K562 (cell line): ENCODE data around the gene INHBC. TPM values are rescaled to one million over a fixed set of nuclear protein-coding genes. Genes with fewer than 3 reads are reported as not detected.
A peak's percentile ranks its signal among the peaks of the same experiment; 100 is the strongest.

Experiments used
- ATAC-seq: fragments of 200-7000 bp; cut with Tn5 transposase; 3 replicates; pipeline ENCODE4 v1.9.1; 2020; ENCODE audit warnings: moderate library complexity
- BruUV-seq: library from RNA; stranded (reverse); fragments of 400-500 nt; replicated peaks from 2 replicates; lab custom pipeline; 2021; lab: Mats Ljungman, UMichigan
- CTCF ChIA-PET: fragments of 300-600 bp; formaldehyde crosslinking; extraction: SDS; loops from one replicate; lab custom pipeline; 2021; ENCODE audit warnings: low intra/inter-chr PET ratio; lab: Yijun Ruan, JAX
- POLR2A ChIA-PET: fragments of 300-600, 350-650 bp; sonication (Branson Sonifier 250); formaldehyde crosslinking; extraction: SDS; loops from one replicate; lab custom pipeline; 2021; ENCODE audit warnings: antibody characterized with exemption, inconsistent platforms; lab: Yijun Ruan, JAX
- DNase-seq, 4 experiments: peaks; one replicate each; pipeline versions ENCODE4 v3.0.0 to v3.0.0-alpha.2; 2011 to 2018; ENCODE audit warnings: low spot score in 3 of 4, mixed read lengths in 3 of 4; ENCODE audit errors: extremely low read depth in 1 of 4
- FAIRE-seq: peaks from 2 replicates; lab custom pipeline; 2011; peaks lifted over from hg19 to GRCh38; lab: Jason Lieb, UNC
- H2AFZ ChIP-seq: 2 replicates; pipeline ENCODE4 v1.6.0; 2011; ENCODE audit warnings: low read depth, low read length, control low read depth, inconsistent platforms
- H3K27ac ChIP-seq: fragments of 200-600 bp; 3 replicates; pipeline ENCODE4 v1.8.0; 2011; ENCODE audit warnings: low read depth, mild to moderate bottlenecking, control low read depth, inconsistent platforms, low read length, moderate library complexity, mixed read lengths; ENCODE audit errors: extremely low read depth
- H3K27me3 ChIP-seq, 2 experiments: fragments of 300-600 bp in 1 of 2; 2 replicates in 1 of 2; 3 replicates in 1 of 2; pipeline versions ENCODE4 v1.6.0 to v1.8.0; 2011; ENCODE audit warnings: inconsistent platforms in 2 of 2, low read length in 2 of 2, mild to moderate bottlenecking in 1 of 2, mixed read lengths in 1 of 2, moderate library complexity in 1 of 2; ENCODE audit not compliant: control insufficient read depth in 2 of 2, insufficient read depth in 2 of 2
- H3K36me3 ChIP-seq: fragments of 300-600 bp; 3 replicates; pipeline ENCODE4 v1.8.0; 2011; ENCODE audit warnings: mild to moderate bottlenecking, low read length, inconsistent platforms; ENCODE audit not compliant: control insufficient read depth, insufficient read depth
- H3K4me1 ChIP-seq, 2 experiments: fragments of 200-600 bp in 1 of 2; replicated peaks in 1 of 2; 2 replicates in 1 of 2; 3 replicates in 1 of 2; pipeline versions ENCODE4 v1.5.1 to v1.8.0; 2011; ENCODE audit warnings: inconsistent platforms in 2 of 2, low read length in 2 of 2, mild to moderate bottlenecking in 1 of 2, mixed read lengths in 1 of 2, moderate library complexity in 1 of 2; ENCODE audit not compliant: control insufficient read depth in 2 of 2, insufficient read depth in 2 of 2
- H3K4me2 ChIP-seq: 2 replicates; pipeline ENCODE4 v1.6.1; 2011; ENCODE audit warnings: low read length, control low read depth, inconsistent platforms, mixed read lengths; ENCODE audit not compliant: insufficient read depth
- H3K4me3 ChIP-seq: fragments of 200-600 bp; sonication (generic), shearing (Covaris generic); 2 replicates; pipeline ENCODE4 v1.5.1; 2016; ENCODE audit warnings: control low read depth, inconsistent platforms
- H3K79me2 ChIP-seq: fragments of 200-600 bp; 3 replicates; pipeline ENCODE4 v1.8.0; 2011; ENCODE audit warnings: low read length, inconsistent platforms; ENCODE audit not compliant: control insufficient read depth, insufficient read depth
- H3K9ac ChIP-seq, 2 experiments: 2 replicates each; pipeline versions ENCODE4 v1.6.0 to v1.6.1; 2011; ENCODE audit warnings: low read depth in 2 of 2, low read length in 2 of 2, control low read depth in 1 of 2, inconsistent platforms in 1 of 2, mild to moderate bottlenecking in 1 of 2, mixed read lengths in 1 of 2; ENCODE audit not compliant: insufficient read depth in 1 of 2
- H3K9me1 ChIP-seq: one replicate; pipeline ENCODE4 v1.6.0; 2011; ENCODE audit warnings: inconsistent platforms, mild to moderate bottlenecking, low read length, moderate library complexity; ENCODE audit not compliant: control insufficient read depth, insufficient read depth
- H3K9me3 ChIP-seq: replicated peaks from 2 replicates; pipeline ENCODE4 v1.5.1; 2011; ENCODE audit warnings: low read depth, low read length, inconsistent platforms; ENCODE audit not compliant: control insufficient read depth, insufficient read depth
- H4K20me1 ChIP-seq: replicated peaks from 2 replicates; pipeline ENCODE4 v1.6.1; 2011; ENCODE audit warnings: low read length, inconsistent platforms, mixed read lengths; ENCODE audit not compliant: control insufficient read depth, insufficient read depth
- GTF2A2 ChIP-seq: IDR thresholded peaks from 2 replicates; pipeline ENCODE4 v1.6.1; 2016; ENCODE audit warnings: mild to moderate bottlenecking, missing genetic modification characterization, missing compliant biosample characterization
- JUN ChIP-seq, 2 experiments: sonication (generic) in 1 of 2; formaldehyde crosslinking in 1 of 2; IDR thresholded peaks; 2 replicates each; pipeline versions ENCODE4 v1.6.1 to v1.8.0; 2012 to 2022; ENCODE audit warnings: borderline replicate concordance in 2 of 2, mild to moderate bottlenecking in 2 of 2, improper control_type of control experiment in 1 of 2, low read depth in 1 of 2, low read length in 1 of 2, missing genetic modification reagents in 1 of 2
- KDM5B ChIP-seq: fragments of 200-600 bp; sonication (generic); IDR thresholded peaks from 2 replicates; pipeline ENCODE4 v1.6.1; 2012; ENCODE audit warnings: low read depth, mild to moderate bottlenecking, moderate library complexity, low read length, control low read depth, inconsistent platforms; ENCODE audit not compliant: insufficient replicate concordance
- THRAP3 ChIP-seq: fragments of 450-650 bp; IDR thresholded peaks from 2 replicates; pipeline ENCODE4 v1.6.1; 2016; ENCODE audit warnings: mild to moderate bottlenecking, inconsistent platforms, borderline replicate concordance
- ZC3H11A ChIP-seq: IDR thresholded peaks from 2 replicates; pipeline ENCODE4 v1.6.1; 2012; ENCODE audit warnings: low read depth, low read length, improper control_type of control experiment
- ZKSCAN8 ChIP-seq: fragments of 200-800 bp; sonication (Bioruptor generic); IDR thresholded peaks from 2 replicates; pipeline ENCODE4 v1.6.1; 2016; ENCODE audit warnings: missing genetic modification characterization, missing compliant biosample characterization
- WGBS: fragments of 100-300 bp; shearing (Covaris generic); methylation state at CpG from one replicate; pipeline ENCODE4 v1.1.6; 2016; ENCODE audit warnings: low coverage, mixed read lengths; ENCODE audit not compliant: insufficient coverage; ENCODE audit errors: missing lambda C conversion rate; 5-methylcytosine and 5-hydroxymethylcytosine counted together
- in situ Hi-C: fragments of 300-500 bp; cut with MboI; formaldehyde crosslinking; loops from 4 replicates; pipeline ENCODE4 v1.15.0; 2018; ENCODE audit warnings: inconsistent platforms, mixed read lengths
- intact Hi-C: fragments of 100-400 bp; cut with micrococcal nuclease; formaldehyde crosslinking; loops from 2 replicates; pipeline ENCODE4 v1.14.2; 2022
- polyA plus RNA-seq, 8 experiments: library from polyadenylated mRNA; depleted of rRNA in 4 of 8; stranded (reverse) in 5 of 8; unstranded in 3 of 8; fragments of >200 nt; fragmentation: Nextera tagmentation in 2 of 8; fragmentation: Illumina TruSeq in 1 of 8; extraction: Ambion mirVana in 2 of 8; extraction: Trizol in 1 of 8; gene quantifications; 2 replicates each; pipeline versions ENCODE4 v1.2.1 to v1.2.3, GENCODE V29; 2011 to 2014; ENCODE audit warnings: inconsistent platforms in 1 of 8, missing spikeins in 1 of 8
- total RNA-seq, 7 experiments: library from RNA; depleted of rRNA in 6 of 7; stranded (reverse); fragments of >200 nt in 6 of 7; fragmentation: Illumina TruSeq in 2 of 7; extraction: Trizol in 2 of 7; gene quantifications; 2 replicates each; pipeline versions ENCODE4 v1.2.1 to v1.2.3, GENCODE V29; 2011 to 2021; ENCODE audit warnings: low replicate concordance in 1 of 7
- TF ChIP-seq, protein P1 (sequence below): fragments of 250-450 bp; sonication (Bioruptor Pico); IDR thresholded peaks from 2 replicates; pipeline ENCODE4 v1.5.0; 2020; ENCODE audit warnings: mild to moderate bottlenecking, borderline replicate concordance

Gene INHBC
- total and polyA plus RNA-seq, 9 of the 15 experiments (the other 6 are each of a cell fraction or from before 2014, with no cell fraction given): 0.07 to 0.24 (median 0.15) TPM; not detected in 4

DNA sequence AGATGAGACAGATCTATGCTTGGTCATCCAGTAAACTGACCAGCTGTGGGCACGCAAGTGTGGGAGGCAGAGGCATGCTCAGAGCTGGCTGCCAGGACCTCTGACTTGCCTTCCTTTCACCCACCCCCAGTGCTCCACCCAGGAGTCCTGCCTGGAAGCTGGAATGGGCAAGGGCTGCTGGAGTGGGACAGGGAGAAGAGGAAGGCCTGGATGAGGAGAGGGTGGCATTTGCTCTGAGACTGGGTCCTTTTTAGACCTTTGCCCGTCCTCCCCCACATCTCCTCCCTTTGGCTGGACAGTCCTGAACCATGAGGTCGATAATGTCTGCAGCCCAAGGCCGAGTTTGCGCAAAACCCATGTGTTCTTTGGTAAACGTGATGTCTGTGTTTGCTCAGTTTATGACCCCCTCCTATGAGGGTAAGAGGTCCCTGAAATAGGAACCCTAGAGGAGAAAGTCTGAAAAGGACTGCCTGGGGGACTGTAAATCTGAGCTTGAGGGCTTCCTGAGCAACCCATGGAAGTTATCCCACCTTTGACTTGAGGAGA lies 16.7 kb downstream of the INHBC start:
- ChIA-PET POLR2A (interaction anchor here (0.8 to 1.9 kb wide), 5 partner anchors 9 to 222 kb away, joined by 3 to 6 read pairs (median 4); partner anchors contain the start of gene SHMT2), CTCF (interaction anchor here (0.9 to 2.2 kb wide), 3 partner anchors 144 to 188 kb away, joined by 5 to 20 read pairs (median 9); no protein-coding TSS in a partner anchor)
- 38% methylated on average over 6 of the region's 6 CpGs for WGBS
- intact Hi-C loops: no loop called here
- Histone ChIP-seq H3K4me3 (no peak overlapping the region), H3K79me2 (peaks cover 11% of the 10 kb centered on the region; the same call in 2 of the 3 replicates), H3K4me1 (peaks cover 26 to 36% of the 10 kb centered on the region in 2 experiments), H3K9ac (peak overlapping the region in 1 of 2 experiments; percentile 62; a peak in 1 of 4 replicates), H3K27ac (no peak overlapping the region), H3K4me2 (no peak overlapping the region), H3K9me3 (no peaks in the 10 kb centered on the region), H3K36me3 (no peaks in the 10 kb centered on the region), H4K20me1 (no peaks in the 10 kb centered on the region), H2AFZ (peak overlapping the region; percentile 69), H3K27me3 (no peaks in the 10 kb centered on the region), H3K9me1 (no peaks in the 10 kb centered on the region)
- TF ChIP-seq THRAP3: no peak
- no peak for TF ChIP-seq KDM5B
- TF ChIP-seq ZC3H11A: no peak
- TF ChIP-seq GTF2A2 (tag): no peak
- 0 out of 2 replicates have a peak, but pooled peaks have one; percentile 5 for TF ChIP-seq ZKSCAN8 (CRISPR knock-in tag)
- TF ChIP-seq JUN (IDR thresholded peaks at IDR 0.05; ENCODE audit: borderline replicate concordance, low read depth, low read length): no peak
- TF ChIP-seq JUN (CRISPR knock-in tag; IDR thresholded peaks at IDR 0.05; ENCODE audit: borderline replicate concordance): no peak
- TF ChIP-seq, protein P1, sequence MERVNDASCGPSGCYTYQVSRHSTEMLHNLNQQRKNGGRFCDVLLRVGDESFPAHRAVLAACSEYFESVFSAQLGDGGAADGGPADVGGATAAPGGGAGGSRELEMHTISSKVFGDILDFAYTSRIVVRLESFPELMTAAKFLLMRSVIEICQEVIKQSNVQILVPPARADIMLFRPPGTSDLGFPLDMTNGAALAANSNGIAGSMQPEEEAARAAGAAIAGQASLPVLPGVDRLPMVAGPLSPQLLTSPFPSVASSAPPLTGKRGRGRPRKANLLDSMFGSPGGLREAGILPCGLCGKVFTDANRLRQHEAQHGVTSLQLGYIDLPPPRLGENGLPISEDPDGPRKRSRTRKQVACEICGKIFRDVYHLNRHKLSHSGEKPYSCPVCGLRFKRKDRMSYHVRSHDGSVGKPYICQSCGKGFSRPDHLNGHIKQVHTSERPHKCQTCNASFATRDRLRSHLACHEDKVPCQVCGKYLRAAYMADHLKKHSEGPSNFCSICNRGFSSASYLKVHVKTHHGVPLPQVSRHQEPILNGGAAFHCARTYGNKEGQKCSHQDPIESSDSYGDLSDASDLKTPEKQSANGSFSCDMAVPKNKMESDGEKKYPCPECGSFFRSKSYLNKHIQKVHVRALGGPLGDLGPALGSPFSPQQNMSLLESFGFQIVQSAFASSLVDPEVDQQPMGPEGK (CRISPR knock-in tag): no peak
- FAIRE-seq: no peak
- in situ Hi-C loops: loop anchor here (5.0 kb wide), 1 partner anchor 139 kb away; no protein-coding TSS in a partner anchor
- no peak for DNase-seq
- no TSS peak for BruUV-seq
- ATAC-seq: no peak
